ENCODE measurements around the gene CYLC2.

DNA sequence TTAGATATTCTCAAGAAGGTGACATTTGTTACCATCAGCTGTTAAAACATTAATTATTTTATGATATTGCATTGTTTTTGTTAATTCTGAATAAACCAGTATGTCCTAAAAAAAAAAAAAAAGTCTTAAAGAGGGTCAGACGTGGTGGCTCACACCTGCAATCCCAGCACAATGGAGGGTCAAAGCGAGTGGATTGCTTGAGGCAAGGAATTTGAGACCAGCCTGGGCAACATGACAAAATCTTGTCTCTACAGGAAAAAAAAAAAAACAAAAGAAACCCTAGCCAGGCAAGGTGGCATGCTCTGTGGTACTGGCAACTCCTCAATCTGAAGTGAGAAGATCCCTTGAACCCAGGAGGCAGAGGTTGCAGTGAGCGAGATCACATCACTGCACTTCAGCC is 46.8 kb downstream of the CYLC2 start:
- TF ChIP-seq, protein P1, sequence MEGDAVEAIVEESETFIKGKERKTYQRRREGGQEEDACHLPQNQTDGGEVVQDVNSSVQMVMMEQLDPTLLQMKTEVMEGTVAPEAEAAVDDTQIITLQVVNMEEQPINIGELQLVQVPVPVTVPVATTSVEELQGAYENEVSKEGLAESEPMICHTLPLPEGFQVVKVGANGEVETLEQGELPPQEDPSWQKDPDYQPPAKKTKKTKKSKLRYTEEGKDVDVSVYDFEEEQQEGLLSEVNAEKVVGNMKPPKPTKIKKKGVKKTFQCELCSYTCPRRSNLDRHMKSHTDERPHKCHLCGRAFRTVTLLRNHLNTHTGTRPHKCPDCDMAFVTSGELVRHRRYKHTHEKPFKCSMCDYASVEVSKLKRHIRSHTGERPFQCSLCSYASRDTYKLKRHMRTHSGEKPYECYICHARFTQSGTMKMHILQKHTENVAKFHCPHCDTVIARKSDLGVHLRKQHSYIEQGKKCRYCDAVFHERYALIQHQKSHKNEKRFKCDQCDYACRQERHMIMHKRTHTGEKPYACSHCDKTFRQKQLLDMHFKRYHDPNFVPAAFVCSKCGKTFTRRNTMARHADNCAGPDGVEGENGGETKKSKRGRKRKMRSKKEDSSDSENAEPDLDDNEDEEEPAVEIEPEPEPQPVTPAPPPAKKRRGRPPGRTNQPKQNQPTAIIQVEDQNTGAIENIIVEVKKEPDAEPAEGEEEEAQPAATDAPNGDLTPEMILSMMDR (IDR thresholded peaks at IDR 0.05): no peak
- no peak for TF ChIP-seq POLR2A (IDR thresholded peaks at IDR 0.05)
